ENCODE measurements around the gene CDHR3. TPM values are rescaled to one million over a fixed set of nuclear protein-coding genes. Genes with fewer than 3 reads are reported as not detected.

CDHR3 gene
- total RNA-seq, 1 experiment from 2014 or later: 3.3 TPM

GRCh38 chr7:105952917-105953595, 10.0 kb upstream of the CDHR3 start:
- Mint-ChIP-seq H3K27ac (no peak overlapping the region), H3K4me1 (no peaks in the 10 kb centered on the region; a peak in 1 of 4 replicates), H3K36me3 (ENCODE audit: insufficient read depth in 1 of 3, low read depth in 3 of 3) (peaks cover 8 to 9% (median 8%) of the 10 kb centered on the region in 3 experiments; a peak in 5 of 7 replicates), H3K27me3 (ENCODE audit: low read depth) (peaks cover 7% of the 10 kb centered on the region; the same call in 1 of the 2 replicates), H3K9me3 (peaks cover 17 to 19% of the 10 kb centered on the region in 2 experiments), H3K4me3 (no peak overlapping the region)
- no peak overlapping the region for H2BK20ac ChIP-seq (ENCODE audit: low read depth, low read length, poor library complexity, severe bottlenecking)
- no peaks in the 10 kb centered on the region for H4K20me1 ChIP-seq (ENCODE audit: control insufficient read depth, insufficient read depth, insufficient read length)
- H2AK5ac ChIP-seq (ENCODE audit: insufficient read length, low read length): no peak overlapping the region
- no peak overlapping the region for H3K4ac ChIP-seq (ENCODE audit: low read depth, low read length)
- H4K91ac ChIP-seq (ENCODE audit: insufficient read length, low read depth, low read length): no peak overlapping the region
- no peak overlapping the region for H2BK15ac ChIP-seq (ENCODE audit: low read depth, low read length)
- no peak overlapping the region for H2AFZ ChIP-seq (ENCODE audit: low read length)
- H3K23ac ChIP-seq (ENCODE audit: insufficient read length, low read depth, low read length): no peak overlapping the region
- DNase-seq: no peak
- no peak overlapping the region for H2BK120ac ChIP-seq (ENCODE audit: low read depth, low read length, poor library complexity, severe bottlenecking)
- no peak overlapping the region for H4K8ac ChIP-seq (replicated peaks; ENCODE audit: insufficient read length, low read depth, low read length)
- H2BK12ac ChIP-seq (ENCODE audit: insufficient read length, low read depth, low read length): no peak overlapping the region
- no peak overlapping the region for H3K18ac ChIP-seq (ENCODE audit: insufficient read length, low read depth, low read length)
- no peak overlapping the region for H3K56ac ChIP-seq (ENCODE audit: insufficient read length, low read depth, low read length)
- H2BK5ac ChIP-seq (ENCODE audit: insufficient read length, low read length): no peak overlapping the region
- no peak overlapping the region for H3K27ac ChIP-seq (ENCODE audit: insufficient read length, low read depth, low read length)
- no peaks in the 10 kb centered on the region for H3K4me1 ChIP-seq (ENCODE audit: insufficient read depth, low read length)
- H3T11ph ChIP-seq (ENCODE audit: low read length): no peak overlapping the region
- no peaks in the 10 kb centered on the region for H3K27me3 ChIP-seq (ENCODE audit: insufficient read depth, low read length)
- WGBS (ENCODE audit: extremely low coverage, insufficient read length, low lambda C conversion rate): no CpG with 5 or more reads among the region's 15 CpGs
- TF ChIP-seq, protein P1, sequence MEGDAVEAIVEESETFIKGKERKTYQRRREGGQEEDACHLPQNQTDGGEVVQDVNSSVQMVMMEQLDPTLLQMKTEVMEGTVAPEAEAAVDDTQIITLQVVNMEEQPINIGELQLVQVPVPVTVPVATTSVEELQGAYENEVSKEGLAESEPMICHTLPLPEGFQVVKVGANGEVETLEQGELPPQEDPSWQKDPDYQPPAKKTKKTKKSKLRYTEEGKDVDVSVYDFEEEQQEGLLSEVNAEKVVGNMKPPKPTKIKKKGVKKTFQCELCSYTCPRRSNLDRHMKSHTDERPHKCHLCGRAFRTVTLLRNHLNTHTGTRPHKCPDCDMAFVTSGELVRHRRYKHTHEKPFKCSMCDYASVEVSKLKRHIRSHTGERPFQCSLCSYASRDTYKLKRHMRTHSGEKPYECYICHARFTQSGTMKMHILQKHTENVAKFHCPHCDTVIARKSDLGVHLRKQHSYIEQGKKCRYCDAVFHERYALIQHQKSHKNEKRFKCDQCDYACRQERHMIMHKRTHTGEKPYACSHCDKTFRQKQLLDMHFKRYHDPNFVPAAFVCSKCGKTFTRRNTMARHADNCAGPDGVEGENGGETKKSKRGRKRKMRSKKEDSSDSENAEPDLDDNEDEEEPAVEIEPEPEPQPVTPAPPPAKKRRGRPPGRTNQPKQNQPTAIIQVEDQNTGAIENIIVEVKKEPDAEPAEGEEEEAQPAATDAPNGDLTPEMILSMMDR (conservative IDR thresholded peaks at IDR 0.05): no peak
- H3K14ac ChIP-seq (ENCODE audit: insufficient read depth, low read length): no peak overlapping the region
- H3K79me1 ChIP-seq (ENCODE audit: insufficient read depth, low read depth, low read length, poor library complexity, severe bottlenecking): no peaks in the 10 kb centered on the region
- no peak overlapping the region for H4K5ac ChIP-seq (ENCODE audit: insufficient read length, low read depth, low read length)
- no peaks in the 10 kb centered on the region for H3K79me2 ChIP-seq (ENCODE audit: insufficient read depth, low read length)
- H3K9ac ChIP-seq (ENCODE audit: extremely low read depth, insufficient read length, low read length): no peak overlapping the region
- no peaks in the 10 kb centered on the region for H3K23me2 ChIP-seq (ENCODE audit: insufficient read length, low read depth, low read length, poor library complexity, severe bottlenecking)
- no peaks in the 10 kb centered on the region for H3K9me3 ChIP-seq (ENCODE audit: control insufficient read depth, low read depth, low read length)
- H3K4me2 ChIP-seq (ENCODE audit: insufficient read depth, insufficient read length, low read length): no peak overlapping the region

Data from H9 (cell line).